Endothelial cell of umbilical vein (primary cell): ENCODE data around the gene GATAD2A.

Experiments used
- MYC ChIP-seq: IDR thresholded peaks from one replicate; pipeline ENCODE4 v1.6.1; 2011; ENCODE audit warnings: mild to moderate bottlenecking, low read depth, low read length
- TF ChIP-seq, protein P1 (sequence below), 2 donors: IDR thresholded peaks; 1 replicate in 1 of 2; 2 replicates in 1 of 2; pipeline ENCODE4 v1.5.1; 2011; ENCODE audit warnings: low read length in 2 of 2, mild to moderate bottlenecking in 2 of 2, moderate library complexity in 2 of 2, control low read depth in 1 of 2, inconsistent platforms in 1 of 2, low read depth in 1 of 2; ENCODE audit not compliant: insufficient read depth in 1 of 2; ENCODE audit errors: extremely low read depth in 1 of 2

DNA sequence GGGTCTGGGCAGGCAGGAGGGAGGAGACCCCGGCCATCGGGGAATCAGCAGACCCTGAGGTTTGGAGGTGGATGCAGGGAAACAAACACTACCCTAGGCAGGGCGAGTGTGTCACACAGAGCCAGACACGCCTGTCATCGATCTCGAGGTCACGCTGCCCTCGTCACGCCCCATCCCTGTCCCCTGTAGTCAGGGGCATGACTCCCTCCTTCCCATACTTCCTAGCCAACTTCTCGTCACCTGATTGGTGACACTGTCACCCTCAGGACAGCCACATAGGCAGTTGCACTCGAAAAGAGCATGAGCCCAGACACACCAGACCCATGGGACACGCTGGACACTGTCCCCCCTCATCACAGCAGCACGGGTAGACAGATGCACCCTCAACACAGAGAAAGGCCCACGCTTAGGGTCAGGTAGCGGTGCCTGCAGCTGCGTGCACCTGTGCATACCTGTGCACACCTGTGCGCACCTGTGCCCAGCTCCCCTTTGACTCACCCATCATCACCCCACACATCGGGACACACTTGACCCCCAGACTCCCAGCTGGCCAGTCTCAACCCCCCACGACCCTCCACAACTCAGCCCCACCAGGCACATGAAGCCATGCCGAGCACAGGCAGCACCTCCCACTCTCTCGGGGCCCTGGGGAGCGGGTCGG lies 144.5 kb downstream of the GATAD2A start:
- TF ChIP-seq, protein P1, sequence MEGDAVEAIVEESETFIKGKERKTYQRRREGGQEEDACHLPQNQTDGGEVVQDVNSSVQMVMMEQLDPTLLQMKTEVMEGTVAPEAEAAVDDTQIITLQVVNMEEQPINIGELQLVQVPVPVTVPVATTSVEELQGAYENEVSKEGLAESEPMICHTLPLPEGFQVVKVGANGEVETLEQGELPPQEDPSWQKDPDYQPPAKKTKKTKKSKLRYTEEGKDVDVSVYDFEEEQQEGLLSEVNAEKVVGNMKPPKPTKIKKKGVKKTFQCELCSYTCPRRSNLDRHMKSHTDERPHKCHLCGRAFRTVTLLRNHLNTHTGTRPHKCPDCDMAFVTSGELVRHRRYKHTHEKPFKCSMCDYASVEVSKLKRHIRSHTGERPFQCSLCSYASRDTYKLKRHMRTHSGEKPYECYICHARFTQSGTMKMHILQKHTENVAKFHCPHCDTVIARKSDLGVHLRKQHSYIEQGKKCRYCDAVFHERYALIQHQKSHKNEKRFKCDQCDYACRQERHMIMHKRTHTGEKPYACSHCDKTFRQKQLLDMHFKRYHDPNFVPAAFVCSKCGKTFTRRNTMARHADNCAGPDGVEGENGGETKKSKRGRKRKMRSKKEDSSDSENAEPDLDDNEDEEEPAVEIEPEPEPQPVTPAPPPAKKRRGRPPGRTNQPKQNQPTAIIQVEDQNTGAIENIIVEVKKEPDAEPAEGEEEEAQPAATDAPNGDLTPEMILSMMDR (IDR thresholded peaks at IDR 0.05; ENCODE audit: extremely low read depth in 1 of 2, insufficient read depth in 1 of 2, low read depth in 1 of 2, low read length in 2 of 2), result no peak
- TF ChIP-seq MYC, result no peak
